BLaER1 (cell line): ENCODE data around the gene BMPR1B.

Experiments
- H3K27ac ChIP-seq: shearing (Covaris generic); formaldehyde crosslinking; 2 replicates; pipeline ENCODE4 v1.8.1; 2022
- H3K27me3 ChIP-seq: shearing (Covaris generic); formaldehyde crosslinking; 2 replicates; pipeline ENCODE4 v1.8.1; 2022
- H3K36me3 ChIP-seq: shearing (Covaris generic); formaldehyde crosslinking; 2 replicates; pipeline ENCODE4 v1.8.1; 2022
- H3K4me1 ChIP-seq: shearing (Covaris generic); formaldehyde crosslinking; 2 replicates; pipeline ENCODE4 v1.8.1; 2022
- H3K4me2 ChIP-seq: shearing (Covaris generic); formaldehyde crosslinking; 2 replicates; pipeline ENCODE4 v1.8.1; 2022
- H3K4me3 ChIP-seq: shearing (Covaris generic); formaldehyde crosslinking; 2 replicates; pipeline ENCODE4 v1.8.1; 2022
- H3K9ac ChIP-seq: shearing (Covaris generic); formaldehyde crosslinking; 2 replicates; pipeline ENCODE4 v1.8.1; 2022
- H3K9me3 ChIP-seq: shearing (Covaris generic); formaldehyde crosslinking; 2 replicates; pipeline ENCODE4 v1.8.1; 2022
- H4K20me1 ChIP-seq: shearing (Covaris generic); formaldehyde crosslinking; 2 replicates; pipeline ENCODE4 v1.8.1; 2022
- Cebpa-rat ChIP-seq: shearing (Covaris generic); IDR thresholded peaks from 2 replicates; pipeline ENCODE4 v1.8.1; 2022

Gene BMPR1B

DNA sequence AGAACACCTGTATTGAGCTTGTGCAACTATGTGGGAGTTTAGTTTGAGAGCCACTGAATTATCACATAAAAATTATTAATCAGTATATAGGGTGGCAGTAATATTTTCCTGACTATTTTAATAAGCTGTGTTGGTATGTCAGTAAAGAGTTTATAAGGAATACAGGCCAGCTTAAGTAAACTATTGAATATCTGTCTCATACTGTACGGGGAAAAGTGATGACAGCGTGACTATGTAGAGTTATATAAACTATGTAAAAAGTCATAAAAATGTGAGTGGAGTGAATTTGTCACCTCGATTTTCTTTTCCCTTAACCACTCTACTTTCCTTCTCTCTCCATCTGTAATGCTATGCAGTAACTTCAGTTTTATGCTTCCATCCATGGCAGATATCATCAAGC, 250.2 kb downstream of the BMPR1B start:
- H3K4me1 ChIP-seq: no peaks in the 10 kb centered on the region
- H3K4me3 ChIP-seq: no peak overlapping the region
- no peaks in the 10 kb centered on the region for H3K36me3 ChIP-seq
- no peak overlapping the region for H3K9ac ChIP-seq
- no peak overlapping the region for H3K4me2 ChIP-seq
- no peaks in the 10 kb centered on the region for H3K9me3 ChIP-seq
- TF ChIP-seq Cebpa-rat: no peak
- H4K20me1 ChIP-seq: no peaks in the 10 kb centered on the region
- H3K27ac ChIP-seq: no peak overlapping the region
- H3K27me3 ChIP-seq: no peaks in the 10 kb centered on the region

DNA sequence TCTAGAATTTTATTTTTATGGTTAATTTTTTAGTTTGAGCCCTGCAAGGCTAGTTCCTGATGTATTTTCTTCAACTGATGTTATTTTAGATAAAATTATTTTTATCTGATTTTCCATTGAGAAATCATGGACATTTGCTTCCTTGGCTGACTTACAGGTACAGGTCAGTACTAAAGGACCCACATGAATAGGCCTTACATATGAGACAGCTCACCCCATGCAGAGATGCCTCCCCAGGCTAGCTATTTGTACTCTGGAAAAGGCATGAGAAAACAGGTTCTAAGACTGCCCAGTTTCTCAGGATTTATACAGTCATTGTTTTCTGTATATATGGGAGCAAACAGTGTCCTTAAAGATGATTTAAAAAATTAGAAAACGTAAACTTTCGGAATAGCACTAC, 255.5 kb downstream of the BMPR1B start:
- no peaks in the 10 kb centered on the region for H3K9me3 ChIP-seq
- no peaks in the 10 kb centered on the region for H3K27me3 ChIP-seq
- no peak overlapping the region for H3K9ac ChIP-seq
- no peak for TF ChIP-seq Cebpa-rat
- no peaks in the 10 kb centered on the region for H4K20me1 ChIP-seq
- no peak overlapping the region for H3K27ac ChIP-seq
- H3K4me3 ChIP-seq: no peak overlapping the region
- H3K4me1 ChIP-seq: no peaks in the 10 kb centered on the region
- H3K36me3 ChIP-seq: no peaks in the 10 kb centered on the region
- no peak overlapping the region for H3K4me2 ChIP-seq

DNA sequence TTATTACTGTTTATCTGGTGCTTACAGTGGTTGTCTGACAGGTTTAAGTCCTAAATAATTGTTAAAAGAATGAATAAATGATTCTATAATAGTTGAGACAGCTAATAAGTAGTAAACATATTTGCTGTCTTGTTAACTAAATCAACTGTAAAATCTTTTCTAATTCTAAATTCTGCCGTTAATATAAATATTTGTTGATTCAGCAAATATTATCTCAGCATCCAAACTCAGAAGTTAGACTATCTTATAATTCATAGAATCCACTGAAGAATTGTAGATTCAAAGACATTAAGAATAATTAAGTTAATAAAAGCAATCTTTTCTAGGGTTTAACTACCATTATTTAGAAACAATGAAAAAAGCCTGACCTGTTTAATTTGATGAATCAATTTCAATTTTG, 256.3 kb downstream of the BMPR1B start:
- no peaks in the 10 kb centered on the region for H3K36me3 ChIP-seq

DNA sequence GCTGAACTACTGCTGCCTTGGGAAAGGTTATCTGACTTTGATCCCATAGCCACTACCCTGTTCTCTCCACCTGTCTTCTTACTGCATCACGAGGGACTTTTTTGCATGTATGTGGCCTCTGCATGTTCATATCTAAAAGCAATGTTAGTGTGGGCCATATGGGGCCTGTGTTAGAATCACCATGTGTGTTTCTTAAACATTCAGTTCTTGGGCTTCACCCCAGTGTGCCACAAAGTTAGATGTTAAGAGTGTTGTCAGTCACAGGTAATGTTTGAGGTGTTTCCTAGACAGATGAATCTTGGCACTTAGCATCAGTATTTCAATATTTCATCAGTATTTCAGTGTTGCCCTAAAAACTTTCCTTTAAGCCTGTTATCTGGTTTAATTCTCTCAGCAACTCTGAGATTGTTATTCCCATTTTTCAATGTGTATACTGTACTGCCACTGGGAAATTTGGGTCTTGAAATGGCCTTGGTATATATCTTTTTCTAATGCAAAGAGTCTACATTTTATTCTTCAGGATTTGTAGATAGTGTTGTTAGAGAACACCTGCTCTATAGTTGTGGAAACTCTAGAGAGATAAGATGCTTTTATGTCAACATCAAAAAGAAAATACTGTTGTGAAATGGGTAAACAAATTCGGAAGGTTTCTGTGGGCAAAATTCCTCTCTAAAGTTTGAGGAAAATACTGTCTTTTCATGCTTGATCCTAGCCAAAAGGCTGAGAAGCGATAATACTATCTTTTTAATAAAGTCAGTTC, 259.7 kb downstream of the BMPR1B start:
- Histone ChIP-seq H3K9ac (no peak overlapping the region), H3K4me1 (no peaks in the 10 kb centered on the region), H3K4me2 (no peak overlapping the region), H3K9me3 (no peaks in the 10 kb centered on the region), H3K36me3 (no peaks in the 10 kb centered on the region), H3K27ac (no peak overlapping the region), H4K20me1 (no peaks in the 10 kb centered on the region), H3K4me3 (no peak overlapping the region), H3K27me3 (no peaks in the 10 kb centered on the region)
- no peak for TF ChIP-seq Cebpa-rat

More for the DNA sequence above, 256.3 kb downstream of the BMPR1B start:
- H3K9ac ChIP-seq: no peak overlapping the region
- no peaks in the 10 kb centered on the region for H4K20me1 ChIP-seq
- no peaks in the 10 kb centered on the region for H3K9me3 ChIP-seq
- H3K4me2 ChIP-seq: no peak overlapping the region
- no peaks in the 10 kb centered on the region for H3K4me1 ChIP-seq
- no peak overlapping the region for H3K27ac ChIP-seq
- no peaks in the 10 kb centered on the region for H3K27me3 ChIP-seq
- H3K4me3 ChIP-seq: no peak overlapping the region
- no peak for TF ChIP-seq Cebpa-rat

DNA sequence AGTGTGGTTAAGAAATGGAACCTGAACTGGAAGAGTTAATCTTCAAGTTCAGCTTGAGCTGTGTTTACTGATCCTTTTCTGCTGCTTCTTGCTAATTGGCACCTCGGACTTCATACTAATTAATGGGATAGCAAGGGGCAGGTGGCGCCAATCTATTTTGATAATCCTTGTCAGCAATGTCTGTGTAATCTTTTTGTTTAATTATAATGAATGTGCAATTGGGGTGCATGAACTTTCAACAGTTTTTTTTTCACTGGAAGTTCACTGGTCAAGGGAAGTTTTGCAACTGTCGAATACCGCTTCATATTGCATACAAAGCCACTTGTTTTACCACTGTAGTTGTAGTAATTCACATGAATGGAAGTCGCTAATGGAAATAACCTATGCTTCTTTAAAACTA, 261.0 kb downstream of the BMPR1B start:
- no peak overlapping the region for H3K27ac ChIP-seq
- H3K36me3 ChIP-seq: no peaks in the 10 kb centered on the region

DNA sequence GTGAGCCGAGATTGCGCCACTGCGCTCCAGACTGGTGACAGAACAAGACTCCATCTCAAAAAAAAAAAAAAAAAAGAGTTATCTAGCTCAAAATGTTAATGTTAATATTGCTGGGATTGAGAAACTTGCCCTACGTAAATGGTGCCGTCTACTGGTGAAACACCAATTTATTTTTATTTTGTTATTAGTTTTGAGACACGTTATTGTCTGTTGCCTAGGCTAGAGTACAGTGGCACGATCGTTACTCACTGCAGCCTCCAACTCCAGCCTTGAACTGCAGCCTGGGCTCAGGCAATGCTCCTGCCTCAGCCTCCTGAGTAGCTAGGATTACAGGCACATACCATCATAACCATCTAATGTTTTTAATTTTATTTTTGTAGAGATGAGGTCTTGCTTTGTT, 262.8 kb downstream of the BMPR1B start:
- Histone ChIP-seq H4K20me1 (no peaks in the 10 kb centered on the region), H3K27ac (no peak overlapping the region), H3K36me3 (no peaks in the 10 kb centered on the region), H3K4me2 (no peak overlapping the region), H3K9me3 (no peaks in the 10 kb centered on the region), H3K4me1 (no peaks in the 10 kb centered on the region), H3K4me3 (no peak overlapping the region), H3K27me3 (no peaks in the 10 kb centered on the region), H3K9ac (no peak overlapping the region)
- no peak for TF ChIP-seq Cebpa-rat

More for the DNA sequence above, 261.0 kb downstream of the BMPR1B start:
- H3K27me3 ChIP-seq: no peaks in the 10 kb centered on the region
- H3K9ac ChIP-seq: no peak overlapping the region
- no peaks in the 10 kb centered on the region for H4K20me1 ChIP-seq
- H3K4me3 ChIP-seq: no peak overlapping the region
- no peak for TF ChIP-seq Cebpa-rat
- no peak overlapping the region for H3K4me2 ChIP-seq
- no peaks in the 10 kb centered on the region for H3K4me1 ChIP-seq
- H3K9me3 ChIP-seq: no peaks in the 10 kb centered on the region

DNA sequence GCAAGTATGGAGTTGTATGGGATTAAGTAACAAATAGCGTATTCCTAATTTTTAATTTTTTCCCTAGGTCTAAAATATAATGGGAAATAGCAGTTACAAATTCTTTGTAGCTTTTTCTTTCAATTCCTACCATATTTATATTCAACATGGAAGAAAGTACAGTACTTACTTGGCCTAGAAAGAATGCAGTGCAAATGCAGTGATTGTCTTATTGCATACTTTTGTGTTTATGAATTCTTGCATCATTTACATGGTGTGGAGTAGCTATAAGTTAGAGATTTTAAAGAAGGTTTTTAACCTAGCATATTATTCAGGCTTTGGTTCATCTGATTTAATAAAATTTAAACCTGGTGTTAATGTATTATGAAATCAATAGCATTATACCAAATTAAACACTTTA, 263.3 kb downstream of the BMPR1B start:
- no peaks in the 10 kb centered on the region for H3K9me3 ChIP-seq
- H3K9ac ChIP-seq: no peak overlapping the region
- TF ChIP-seq Cebpa-rat: no peak
- no peak overlapping the region for H3K4me3 ChIP-seq
- H3K36me3 ChIP-seq: no peaks in the 10 kb centered on the region
- no peaks in the 10 kb centered on the region for H3K4me1 ChIP-seq
- no peak overlapping the region for H3K4me2 ChIP-seq
- H4K20me1 ChIP-seq: no peaks in the 10 kb centered on the region
- no peaks in the 10 kb centered on the region for H3K27me3 ChIP-seq
- no peak overlapping the region for H3K27ac ChIP-seq

DNA sequence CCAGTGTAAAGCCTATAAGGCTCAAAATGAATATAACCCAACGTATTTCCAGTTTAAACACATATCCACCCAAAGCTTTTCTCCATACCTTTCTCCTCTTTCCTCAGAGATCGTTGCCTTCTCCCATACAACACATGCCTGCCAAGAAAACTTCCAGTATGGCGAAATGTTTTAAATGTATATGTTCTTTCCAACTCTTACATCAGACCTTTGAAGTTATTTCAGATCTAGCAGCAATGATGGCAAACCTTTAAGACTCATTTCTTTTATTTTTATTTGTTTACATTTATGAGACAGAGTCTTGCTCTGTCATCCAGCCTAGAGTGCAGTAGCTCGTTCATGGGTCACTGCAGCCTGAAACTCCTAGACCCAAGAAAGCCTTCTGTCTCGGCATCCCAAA, 265.4 kb downstream of the BMPR1B start:
- Histone ChIP-seq H3K27ac (no peak overlapping the region), H3K27me3 (no peaks in the 10 kb centered on the region), H3K4me3 (no peak overlapping the region), H4K20me1 (no peaks in the 10 kb centered on the region), H3K9me3 (no peaks in the 10 kb centered on the region), H3K4me2 (no peak overlapping the region), H3K4me1 (no peaks in the 10 kb centered on the region), H3K9ac (no peak overlapping the region), H3K36me3 (no peaks in the 10 kb centered on the region)
- no peak for TF ChIP-seq Cebpa-rat

DNA sequence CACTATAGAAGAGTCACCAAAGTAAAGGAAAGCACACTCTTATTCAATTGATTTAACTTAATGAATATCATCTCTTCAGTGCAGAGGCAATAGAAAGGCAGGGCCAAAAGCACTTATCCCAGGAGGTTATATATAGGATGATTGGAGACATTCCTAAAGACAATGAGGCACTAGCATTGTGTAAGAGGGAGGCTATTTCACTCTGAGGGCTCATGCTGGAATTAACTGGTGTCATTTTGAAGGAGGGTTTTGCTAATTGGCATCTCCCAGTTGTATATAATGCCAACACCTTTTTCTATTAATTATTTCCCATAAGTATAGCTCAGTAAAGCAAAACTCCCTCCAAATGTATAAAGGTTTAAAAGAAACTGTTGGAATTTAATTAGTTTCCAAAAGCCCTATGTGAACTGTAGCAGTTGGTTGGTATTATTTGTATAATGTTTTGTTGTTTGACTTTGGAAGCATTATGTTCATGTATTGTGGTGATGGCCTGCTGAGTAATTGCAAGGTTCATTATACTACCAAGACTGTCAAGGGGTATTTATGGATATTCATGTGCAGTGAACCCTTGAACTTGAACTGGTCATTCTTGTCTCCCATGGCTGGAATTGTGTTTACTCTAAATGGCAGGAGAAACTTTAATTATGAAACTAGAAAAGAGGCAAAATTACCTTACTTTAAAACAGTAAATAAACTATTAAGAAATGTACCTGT, 270.3 kb downstream of the BMPR1B start:
- no peak for TF ChIP-seq Cebpa-rat
- Histone ChIP-seq H3K36me3 (no peaks in the 10 kb centered on the region), H3K9ac (no peak overlapping the region), H3K4me1 (no peaks in the 10 kb centered on the region), H3K9me3 (no peaks in the 10 kb centered on the region), H3K4me3 (no peak overlapping the region), H3K27ac (no peak overlapping the region), H4K20me1 (no peaks in the 10 kb centered on the region), H3K27me3 (no peaks in the 10 kb centered on the region), H3K4me2 (no peak overlapping the region)

DNA sequence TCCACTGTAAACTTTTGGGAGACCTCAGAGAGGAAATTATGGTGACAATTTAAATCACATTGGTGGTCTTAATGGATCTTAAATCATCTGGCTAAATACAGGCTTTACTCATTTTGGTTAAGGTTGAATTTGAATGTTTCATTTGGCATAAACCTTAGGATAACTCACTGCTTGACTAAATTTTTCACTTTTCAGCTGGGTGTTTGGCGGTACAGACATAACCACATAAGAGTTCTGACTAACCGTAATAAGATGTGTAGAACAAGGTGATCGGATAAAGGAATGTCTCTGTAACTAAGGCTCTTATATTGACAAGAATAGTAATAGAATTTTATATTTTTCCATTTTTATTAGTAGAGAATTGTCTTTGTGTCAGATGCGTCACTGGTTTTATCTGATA, 281.0 kb downstream of the BMPR1B start:
- no peaks in the 10 kb centered on the region for H3K27me3 ChIP-seq
- no peak overlapping the region for H3K9ac ChIP-seq
- H3K4me3 ChIP-seq: no peak overlapping the region
- no peaks in the 10 kb centered on the region for H4K20me1 ChIP-seq
- no peaks in the 10 kb centered on the region for H3K4me1 ChIP-seq
- no peak for TF ChIP-seq Cebpa-rat
- H3K9me3 ChIP-seq: no peaks in the 10 kb centered on the region
- no peaks in the 10 kb centered on the region for H3K36me3 ChIP-seq
- H3K27ac ChIP-seq: no peak overlapping the region
- no peak overlapping the region for H3K4me2 ChIP-seq
